CD4-positive, alpha-beta T cell (primary cell): ENCODE results near the gene TCF4. TPM values are rescaled to one million over a fixed set of nuclear protein-coding genes. Genes with fewer than 3 reads are reported as not detected.

Experiments used
- ATAC-seq: fragments of 200-7000 bp; cut with Tn5 transposase; one replicate; pipeline ENCODE4 v1.10.0; 2022; ENCODE audit warnings: mild to moderate bottlenecking; ENCODE audit not compliant: poor library complexity
- CTCF ChIA-PET: fragments of 350-600 bp; sonication (Branson Sonifier 250); formaldehyde crosslinking; loops from one replicate; lab custom pipeline; 2021; ENCODE audit warnings: antibody characterized with exemption, inconsistent platforms; lab: Charles Lee
- POLR2A ChIA-PET: fragments of 350-600 bp; sonication (Branson Sonifier 250); formaldehyde crosslinking; loops from one replicate; lab custom pipeline; 2021; ENCODE audit warnings: antibody characterized with exemption, inconsistent platforms; lab: Charles Lee
- DNase-seq, 14 experiments: peaks; one replicate each; pipeline ENCODE4 v3.0.0-alpha.2; 2013 to 2020; ENCODE audit warnings: mixed read lengths in 2 of 14
- H3K27ac ChIP-seq, 2 donors: one replicate each; pipeline versions ENCODE4 v1.5.1 to v1.7.0; 2013; ENCODE audit warnings: low read length in 2 of 2, low read depth in 1 of 2, mild to moderate bottlenecking in 1 of 2
- H3K27me3 ChIP-seq, 2 experiments: 1 replicate in 1 of 2; 2 replicates in 1 of 2; pipeline versions ENCODE4 v1.6.1 to v1.7.0; 2013; ENCODE audit warnings: low read length in 2 of 2, control low read depth in 1 of 2, mild to moderate bottlenecking in 1 of 2, moderate library complexity in 1 of 2; ENCODE audit not compliant: insufficient read depth in 2 of 2, control insufficient read depth in 1 of 2
- H3K36me3 ChIP-seq: one replicate; pipeline ENCODE4 v1.6.1; 2013; ENCODE audit warnings: low read length, control low read depth; ENCODE audit not compliant: insufficient read depth
- H3K4me1 ChIP-seq: one replicate; pipeline ENCODE4 v1.6.1; 2013; ENCODE audit warnings: low read length, control low read depth; ENCODE audit not compliant: insufficient read depth
- H3K4me3 ChIP-seq: one replicate; pipeline ENCODE4 v1.5.1; 2013; ENCODE audit warnings: mild to moderate bottlenecking, low read length, moderate library complexity
- H3K9me3 ChIP-seq, 2 experiments: 1 replicate in 1 of 2; 2 replicates in 1 of 2; pipeline versions ENCODE4 v1.6.1 to v1.7.0; 2013; ENCODE audit warnings: low read length in 2 of 2, mild to moderate bottlenecking in 2 of 2, control low read depth in 1 of 2, moderate library complexity in 1 of 2; ENCODE audit not compliant: control insufficient read depth in 1 of 2, insufficient read depth in 1 of 2
- H3K27ac Mint-ChIP-seq: one replicate; pipeline ENCODE4 v1.8.0; 2020; ENCODE audit warnings: mixed read lengths
- H3K27me3 Mint-ChIP-seq: one replicate; pipeline ENCODE4 v1.8.0; 2021; ENCODE audit warnings: mixed read lengths
- H3K36me3 Mint-ChIP-seq: one replicate; pipeline ENCODE4 v1.8.0; 2021; ENCODE audit warnings: low read depth, mixed read lengths
- H3K4me1 Mint-ChIP-seq: one replicate; pipeline ENCODE4 v1.8.0; 2021; ENCODE audit warnings: low read depth, mixed read lengths
- H3K4me3 Mint-ChIP-seq: one replicate; pipeline ENCODE4 v1.8.0; 2020; ENCODE audit warnings: mild to moderate bottlenecking, mixed read lengths
- H3K9me3 Mint-ChIP-seq: one replicate; pipeline ENCODE4 v1.8.0; 2020; ENCODE audit warnings: mixed read lengths
- CTCF ChIP-seq: fragments of 200-600 bp; IDR thresholded peaks from one replicate; pipeline ENCODE4 v1.8.0; 2022; ENCODE audit warnings: antibody characterized with exemption, mild to moderate bottlenecking
- intact Hi-C, 2 experiments: fragments of 100-400 bp; cut with DNase I in 1 of 2; cut with micrococcal nuclease in 1 of 2; formaldehyde crosslinking; loops; one replicate each; pipeline versions ENCODE4 v1.15.1 to v1.9.0; 2023 to 2025; cut with DNase I, micrococcal nuclease
- total RNA-seq, 174 experiments: library from RNA in 2 of 174; stranded (reverse) in 2 of 174; gene quantifications; one replicate each; pipeline ENCODE4 v1.2.3 and lab custom pipeline; 2021 to 2026

The TCF4 gene
- total RNA-seq, 2 experiments from 2014 or later, result 3.0 to 3.2 TPM

GRCh38 chr18:55296778-55297177 lies 291.2 kb downstream of the TCF4 start:
- H3K36me3 ChIP-seq, result no peaks in the 10 kb centered on the region
- H3K4me3 Mint-ChIP-seq, result no peak overlapping the region
- H3K36me3 Mint-ChIP-seq, result no peaks in the 10 kb centered on the region
- POLR2A ChIA-PET, result no interaction called here
- TF ChIP-seq CTCF, result no peak
- DNase-seq, result no peak
- H3K27ac Mint-ChIP-seq, result no peak overlapping the region
- no peaks in the 10 kb centered on the region for H3K9me3 Mint-ChIP-seq
- H3K27me3 Mint-ChIP-seq, result no peaks in the 10 kb centered on the region
- no peak overlapping the region for H3K4me3 ChIP-seq
- no peak for ATAC-seq
- intact Hi-C loops, result no loop called here
- CTCF ChIA-PET, result interaction anchor here (0.6 kb wide), 1 partner anchor 1770 kb away, joined by 3 read pairs; no protein-coding TSS in a partner anchor
- no peaks in the 10 kb centered on the region for H3K27me3 ChIP-seq
- peaks cover 0 to 4% of the 10 kb centered on the region in 2 experiments for H3K9me3 ChIP-seq
- no peaks in the 10 kb centered on the region for H3K4me1 ChIP-seq
- H3K27ac ChIP-seq, result no peak overlapping the region
- H3K4me1 Mint-ChIP-seq, result no peaks in the 10 kb centered on the region

- no peaks in the 10 kb centered on the region for H3K4me1 ChIP-seq
- no peak for TF ChIP-seq CTCF
- H3K36me3 Mint-ChIP-seq, result no peaks in the 10 kb centered on the region
- no peak overlapping the region for H3K4me3 Mint-ChIP-seq
- no peaks in the 10 kb centered on the region for H3K9me3 Mint-ChIP-seq
- peaks cover 0 to 4% of the 10 kb centered on the region in 2 experiments for H3K9me3 ChIP-seq
- CTCF ChIA-PET, result no interaction called here
- POLR2A ChIA-PET, result no interaction called here
- no peak for DNase-seq
- no peak overlapping the region for H3K27ac ChIP-seq
- H3K27me3 Mint-ChIP-seq, result no peaks in the 10 kb centered on the region
- no peak overlapping the region for H3K27ac Mint-ChIP-seq
- ATAC-seq, result no peak
- no peaks in the 10 kb centered on the region for H3K36me3 ChIP-seq
- H3K27me3 ChIP-seq, result no peaks in the 10 kb centered on the region
- H3K4me3 ChIP-seq, result no peak overlapping the region
- H3K4me1 Mint-ChIP-seq, result no peaks in the 10 kb centered on the region
- intact Hi-C loops, result no loop called here
Measured at GRCh38 chr18:55296115-55296514, 291.9 kb downstream of the TCF4 start.

GRCh38 chr18:55290898-55291297 lies 297.1 kb downstream of the TCF4 start:
- POLR2A ChIA-PET, result no interaction called here
- CTCF ChIA-PET, result no interaction called here
- Histone ChIP-seq H3K9me3 (no peaks in the 10 kb centered on the region), H3K4me1 (no peaks in the 10 kb centered on the region), H3K36me3 (no peaks in the 10 kb centered on the region), H3K27me3 (no peaks in the 10 kb centered on the region), H3K4me3 (no peak overlapping the region), H3K27ac (no peak overlapping the region)
- no peaks in the 10 kb centered on the region for H3K36me3 Mint-ChIP-seq
- no peaks in the 10 kb centered on the region for H3K27me3 Mint-ChIP-seq
- H3K27ac Mint-ChIP-seq, result no peak overlapping the region
- DNase-seq, result no peak
- H3K4me1 Mint-ChIP-seq, result no peaks in the 10 kb centered on the region
- H3K4me3 Mint-ChIP-seq, result no peak overlapping the region
- no peak for ATAC-seq
- H3K9me3 Mint-ChIP-seq, result no peaks in the 10 kb centered on the region
- intact Hi-C loops, result no loop called here
- no peak for TF ChIP-seq CTCF
